CD14-positive monocyte (primary cell): ENCODE results near the gene GAB4. TPM values are rescaled to one million over a fixed set of nuclear protein-coding genes. Genes with fewer than 3 reads are reported as not detected.

Experiments
- DNase-seq, 3 donors: peaks; one replicate each; pipeline ENCODE4 v3.0.0-alpha.2; 2011 to 2022
- H2AFZ ChIP-seq: 2 replicates; pipeline ENCODE4 v1.6.0; 2012; ENCODE audit warnings: mild to moderate bottlenecking, low read depth, low read length, inconsistent platforms; ENCODE audit not compliant: insufficient read depth, poor library complexity, severe bottlenecking
- H3K27ac ChIP-seq, 2 donors: 1 replicate in 1 of 2; 2 replicates in 1 of 2; pipeline ENCODE4 v1.5.1; 2012 to 2013; ENCODE audit warnings: low read length in 2 of 2, control low read depth in 1 of 2, inconsistent platforms in 1 of 2, low read depth in 1 of 2, mild to moderate bottlenecking in 1 of 2
- H3K27me3 ChIP-seq, 2 donors: one replicate each; pipeline versions ENCODE4 v1.6.0 to v1.6.1; 2011 to 2013; ENCODE audit warnings: low read length in 2 of 2; ENCODE audit not compliant: control insufficient read depth in 2 of 2, insufficient read depth in 2 of 2
- H3K36me3 ChIP-seq, 2 donors: replicated peaks in 1 of 2; 1 replicate in 1 of 2; 2 replicates in 1 of 2; pipeline versions ENCODE4 v1.5.1 to v1.6.1; 2012 to 2013; ENCODE audit warnings: low read length in 2 of 2, control low read depth in 1 of 2, inconsistent platforms in 1 of 2, mild to moderate bottlenecking in 1 of 2; ENCODE audit not compliant: insufficient read depth in 2 of 2, control insufficient read depth in 1 of 2
- H3K4me1 ChIP-seq, 2 donors: 1 replicate in 1 of 2; 2 replicates in 1 of 2; pipeline versions ENCODE4 v1.5.1 to v1.6.1; 2012 to 2013; ENCODE audit warnings: low read length in 2 of 2, control low read depth in 1 of 2, inconsistent platforms in 1 of 2, mild to moderate bottlenecking in 1 of 2, moderate library complexity in 1 of 2; ENCODE audit not compliant: insufficient read depth in 2 of 2, control insufficient read depth in 1 of 2
- H3K4me2 ChIP-seq: replicated peaks from 2 replicates; pipeline ENCODE3; 2012; ENCODE audit warnings: low read length, moderate library complexity, mild to moderate bottlenecking; ENCODE audit not compliant: poor library complexity, severe bottlenecking; ENCODE audit errors: extremely low read depth
- H3K4me3 ChIP-seq, 3 experiments: fragments of 200-600 bp in 1 of 3; sonication (generic) in 1 of 3; replicated peaks in 1 of 3; 1 replicate in 2 of 3; 2 replicates in 1 of 3; pipeline ENCODE4 v1.5.1; 2011 to 2013; ENCODE audit warnings: low read length in 3 of 3, mild to moderate bottlenecking in 3 of 3, control low read depth in 2 of 3, low read depth in 2 of 3, inconsistent platforms in 1 of 3, moderate library complexity in 1 of 3
- H3K79me2 ChIP-seq: 2 replicates; pipeline ENCODE4 v1.6.0; 2012; ENCODE audit warnings: mild to moderate bottlenecking, control low read depth, inconsistent platforms, low read length, moderate library complexity; ENCODE audit not compliant: insufficient read depth
- H3K9ac ChIP-seq: 2 replicates; pipeline ENCODE4 v1.6.0; 2017; ENCODE audit warnings: low read length, mild to moderate bottlenecking; ENCODE audit not compliant: insufficient read depth, poor library complexity, severe bottlenecking
- H3K9me3 ChIP-seq, 2 donors: replicated peaks in 1 of 2; 1 replicate in 1 of 2; 2 replicates in 1 of 2; pipeline versions ENCODE4 v1.5.1 to v1.6.1; 2012 to 2013; ENCODE audit warnings: low read length in 2 of 2, control low read depth in 1 of 2; ENCODE audit not compliant: control insufficient read depth in 1 of 2, insufficient read depth in 1 of 2
- H4K20me1 ChIP-seq: 2 replicates; pipeline ENCODE4 v1.6.0; 2012; ENCODE audit warnings: mild to moderate bottlenecking, low read length, control low read depth, moderate library complexity; ENCODE audit not compliant: insufficient read depth
- H3K27ac Mint-ChIP-seq, 7 donors: one replicate each; pipeline ENCODE4 v1.8.0; 2020; ENCODE audit warnings: mild to moderate bottlenecking in 7 of 7, mixed read lengths in 7 of 7, moderate library complexity in 6 of 7, inconsistent platforms in 2 of 7
- H3K27me3 Mint-ChIP-seq, 3 donors: one replicate each; pipeline ENCODE4 v1.8.0; 2021 to 2022; ENCODE audit warnings: low read depth in 3 of 3, mild to moderate bottlenecking in 3 of 3, mixed read lengths in 3 of 3, moderate library complexity in 3 of 3, inconsistent platforms in 1 of 3
- H3K36me3 Mint-ChIP-seq, 2 donors: one replicate each; pipeline ENCODE4 v1.8.0; 2020; ENCODE audit warnings: mixed read lengths in 2 of 2, inconsistent platforms in 1 of 2, mild to moderate bottlenecking in 1 of 2
- H3K4me1 Mint-ChIP-seq: one replicate; pipeline ENCODE4 v1.8.0; 2020; ENCODE audit warnings: mild to moderate bottlenecking, mixed read lengths
- H3K4me3 Mint-ChIP-seq, 2 donors: one replicate each; pipeline ENCODE4 v1.8.0; 2020; ENCODE audit warnings: mild to moderate bottlenecking in 2 of 2, mixed read lengths in 2 of 2, moderate library complexity in 1 of 2
- H3K9me3 Mint-ChIP-seq, 7 donors: one replicate each; pipeline ENCODE4 v1.8.0; 2020 to 2022; ENCODE audit warnings: mixed read lengths in 7 of 7, mild to moderate bottlenecking in 6 of 7, moderate library complexity in 6 of 7, inconsistent platforms in 2 of 7
- CTCF ChIP-seq: fragments of 200-600 bp; IDR thresholded peaks from one replicate; pipeline ENCODE4 v1.8.0; 2022; ENCODE audit warnings: antibody characterized with exemption, mild to moderate bottlenecking
- WGBS: methylation state at CpG from one replicate; pipeline ENCODE4 v1.1.5; 2013; ENCODE audit warnings: missing lambda C conversion rate; ENCODE audit not compliant: insufficient coverage; 5-methylcytosine and 5-hydroxymethylcytosine counted together
- intact Hi-C, 2 donors: fragments of 100-400 bp; cut with micrococcal nuclease; formaldehyde crosslinking; loops; one replicate each; pipeline versions ENCODE4 v1.15.0 to v1.15.1; 2023
- polyA plus RNA-seq, 3 donors: library from polyadenylated mRNA; depleted of rRNA in 1 of 3; unstranded in 2 of 3; stranded (reverse) in 1 of 3; fragments of 300-500 nt in 2 of 3; fragments of >200 nt in 1 of 3; fragmentation: Illumina TruSeq in 2 of 3; gene quantifications; 1 replicate in 2 of 3; 2 replicates in 1 of 3; pipeline ENCODE4 v1.2.3, GENCODE V29; 2012 to 2021

GAB4 gene
- polyA plus RNA-seq, 3 donors, result not detected

GRCh38 chr22:16960884-16961249, 47.2 kb downstream of the GAB4 start:
- no peak overlapping the region for H3K4me3 Mint-ChIP-seq
- Histone ChIP-seq H4K20me1 (no peaks in the 10 kb centered on the region), H3K4me3 (no peak overlapping the region), H3K9ac (no peak overlapping the region), H3K27ac (no peak overlapping the region), H3K4me2 (no peak overlapping the region), H3K36me3 (no peaks in the 10 kb centered on the region), H3K79me2 (no peaks in the 10 kb centered on the region), H2AFZ (no peak overlapping the region), H3K4me1 (no peaks in the 10 kb centered on the region), H3K9me3 (no peaks in the 10 kb centered on the region), H3K27me3 (no peaks in the 10 kb centered on the region)
- no peak for DNase-seq
- no peaks in the 10 kb centered on the region for H3K4me1 Mint-ChIP-seq
- 83% methylated on average over 4 of the region's 4 CpGs for WGBS
- H3K27me3 Mint-ChIP-seq, result peaks cover 0 to 9% (median 2%) of the 10 kb centered on the region in 3 donors
- peak overlapping the region in 1 of 7 donors; percentile 75 for H3K27ac Mint-ChIP-seq
- intact Hi-C loops, result no loop called here
- TF ChIP-seq CTCF, result no peak
- H3K36me3 Mint-ChIP-seq, result no peaks in the 10 kb centered on the region
- H3K9me3 Mint-ChIP-seq, result peaks cover 0 to 3% (median 0%) of the 10 kb centered on the region in 7 donors

GRCh38 chr22:16960220-16960883, 47.7 kb downstream of the GAB4 start:
- Histone ChIP-seq H3K9ac (no peak overlapping the region), H2AFZ (no peak overlapping the region), H4K20me1 (no peaks in the 10 kb centered on the region), H3K79me2 (no peaks in the 10 kb centered on the region), H3K27ac (no peak overlapping the region), H3K4me3 (no peak overlapping the region), H3K27me3 (no peaks in the 10 kb centered on the region), H3K4me1 (no peaks in the 10 kb centered on the region), H3K4me2 (no peak overlapping the region), H3K36me3 (no peaks in the 10 kb centered on the region), H3K9me3 (no peaks in the 10 kb centered on the region)
- WGBS, result 88% methylated on average over 3 of the region's 3 CpGs
- no peaks in the 10 kb centered on the region for H3K36me3 Mint-ChIP-seq
- H3K9me3 Mint-ChIP-seq, result peaks cover 0 to 4% (median 0%) of the 10 kb centered on the region in 7 donors
- peaks cover 0 to 8% (median 2%) of the 10 kb centered on the region in 3 donors for H3K27me3 Mint-ChIP-seq
- DNase-seq, result no peak
- H3K4me3 Mint-ChIP-seq, result no peak overlapping the region
- intact Hi-C loops, result no loop called here
- no peak for TF ChIP-seq CTCF
- H3K27ac Mint-ChIP-seq, result peak overlapping the region in 1 of 7 donors; percentile 75
- no peaks in the 10 kb centered on the region for H3K4me1 Mint-ChIP-seq
